Adipocyte (in vitro differentiated cells): ENCODE results near the gene BCL11B.

Source experiments
- DNase-seq: peaks from one replicate; pipeline ENCODE4 v3.0.0-alpha.2; 2015; ENCODE audit warnings: low read depth
- H3K27me3 ChIP-seq: replicated peaks from 2 replicates; pipeline ENCODE4 v1.7.0; 2013; ENCODE audit warnings: mild to moderate bottlenecking, low read length, moderate library complexity; ENCODE audit not compliant: control insufficient read depth, insufficient read depth
- H3K36me3 ChIP-seq: 2 replicates; pipeline ENCODE4 v1.7.0; 2013; ENCODE audit warnings: low read length, mild to moderate bottlenecking, moderate library complexity; ENCODE audit not compliant: control insufficient read depth, insufficient read depth, severe bottlenecking
- H3K4me1 ChIP-seq: 2 replicates; pipeline ENCODE4 v1.7.0; 2013; ENCODE audit warnings: mild to moderate bottlenecking, low read length, moderate library complexity; ENCODE audit not compliant: control insufficient read depth, insufficient read depth
- H3K4me3 ChIP-seq: 2 replicates; pipeline ENCODE4 v1.7.0; 2013; ENCODE audit warnings: mild to moderate bottlenecking, low read length, moderate library complexity
- H3K9ac ChIP-seq: 2 replicates; pipeline ENCODE4 v1.7.0; 2013; ENCODE audit warnings: mild to moderate bottlenecking, low read length, moderate library complexity
- H3K9me3 ChIP-seq: 2 replicates; pipeline ENCODE4 v1.7.0; 2013; ENCODE audit warnings: mild to moderate bottlenecking, low read length, moderate library complexity; ENCODE audit not compliant: control insufficient read depth

BCL11B gene

DNA sequence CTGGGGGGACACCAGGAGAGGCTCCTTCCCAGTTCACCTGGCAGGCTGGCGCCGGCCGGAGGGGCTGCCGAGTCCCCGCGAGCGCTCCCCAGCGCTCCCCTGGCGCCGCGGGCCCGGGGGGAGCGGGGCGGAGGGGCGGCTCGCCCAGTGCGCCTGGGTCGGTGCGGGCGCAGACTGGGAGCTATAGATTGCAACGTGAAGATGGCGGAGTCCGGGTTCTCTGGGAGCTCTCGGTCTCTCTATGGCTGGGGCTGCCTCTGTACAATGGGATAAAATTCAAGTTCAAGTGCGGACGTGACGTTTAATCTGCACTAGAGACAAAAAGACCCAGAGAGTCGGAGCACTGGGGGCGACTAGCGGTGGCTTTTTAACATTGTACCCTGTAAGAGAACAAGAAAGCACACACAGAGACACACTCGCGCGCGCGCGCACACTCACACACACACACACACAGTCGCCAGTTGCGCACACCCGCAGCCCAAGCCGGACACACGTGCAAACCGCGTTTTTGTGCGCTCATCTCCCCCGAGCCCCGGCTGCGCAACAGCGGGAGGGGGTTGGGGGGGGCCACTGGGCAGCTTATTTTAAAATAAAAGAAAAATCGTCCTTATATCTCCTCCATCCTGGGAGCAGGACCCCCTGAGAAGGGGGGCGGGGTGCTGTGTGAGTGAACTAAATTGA, at the start of gene BCL11B:
TSS of gene BCL11B (minus strand) at position 247 of the 681 bp plus-strand sequence. CDS start 979 bp downstream, outside the sequence.
- Histone ChIP-seq H3K9ac (no peak within 1 kb of the TSS), H3K9me3 (no peaks in the 10 kb centered on the region)
- peak; percentile 85 for DNase-seq

GRCh38 chr14:99321236-99321925, 49.4 kb upstream of the BCL11B start:
- peaks cover 8% of the 10 kb centered on the region for H3K9me3 ChIP-seq
- H3K27me3 ChIP-seq: peaks cover 19% of the 10 kb centered on the region
- H3K36me3 ChIP-seq: no peaks in the 10 kb centered on the region
- H3K9ac ChIP-seq: no peak overlapping the region
- DNase-seq: no peak
- no peak overlapping the region for H3K4me3 ChIP-seq
- H3K4me1 ChIP-seq: no peaks in the 10 kb centered on the region

More for the DNA sequence above, at the start of gene BCL11B:
- H3K4me3 ChIP-seq: peak within 1 kb of the TSS; percentile 79
- H3K4me1 ChIP-seq: peaks cover 3% of the 10 kb centered on the region
- H3K36me3 ChIP-seq: no peaks in the 10 kb centered on the region
- peaks cover 36% of the 10 kb centered on the region for H3K27me3 ChIP-seq

DNA sequence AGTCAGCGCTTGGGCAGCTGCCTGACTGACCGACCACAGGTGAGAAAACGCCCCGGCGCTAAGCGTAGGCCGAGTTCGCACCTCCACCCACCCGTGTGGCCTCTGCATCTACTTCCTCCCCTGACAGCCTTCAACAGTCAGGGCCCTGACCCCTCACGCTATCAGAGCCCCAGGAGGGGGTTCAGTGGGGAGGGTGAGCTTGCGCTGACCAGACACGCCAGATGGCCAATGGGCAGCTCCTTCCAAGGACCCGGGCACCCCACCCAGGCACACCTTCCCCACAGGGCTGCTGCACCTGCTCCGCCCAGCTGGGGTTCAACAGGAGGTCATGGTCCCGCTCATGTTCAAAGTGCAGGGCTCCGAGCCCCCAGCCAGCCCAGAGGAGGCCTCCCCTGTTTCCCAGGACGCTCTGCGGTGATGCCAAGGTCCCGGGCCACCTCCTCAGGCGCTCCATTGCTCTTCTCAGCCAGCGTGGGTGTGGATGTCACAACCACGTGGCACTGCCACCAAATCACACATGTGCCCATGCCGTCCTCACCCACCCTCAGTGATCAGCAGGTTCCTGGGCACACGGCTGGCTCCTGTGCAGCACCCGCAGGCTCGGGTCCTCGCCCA, 48.7 kb upstream of the BCL11B start:
- Histone ChIP-seq H3K4me1 (no peaks in the 10 kb centered on the region), H3K4me3 (no peak overlapping the region), H3K9ac (no peak overlapping the region), H3K36me3 (no peaks in the 10 kb centered on the region), H3K9me3 (peaks cover 4% of the 10 kb centered on the region), H3K27me3 (peaks cover 13% of the 10 kb centered on the region)
- DNase-seq: no peak

GRCh38 chr14:99320105-99320572, 48.1 kb upstream of the BCL11B start:
- peaks cover 9% of the 10 kb centered on the region for H3K27me3 ChIP-seq
- H3K36me3 ChIP-seq: no peaks in the 10 kb centered on the region
- DNase-seq: peak; percentile 19
- H3K4me3 ChIP-seq: no peak overlapping the region
- no peak overlapping the region for H3K9ac ChIP-seq
- no peaks in the 10 kb centered on the region for H3K4me1 ChIP-seq
- H3K9me3 ChIP-seq: no peaks in the 10 kb centered on the region

DNA sequence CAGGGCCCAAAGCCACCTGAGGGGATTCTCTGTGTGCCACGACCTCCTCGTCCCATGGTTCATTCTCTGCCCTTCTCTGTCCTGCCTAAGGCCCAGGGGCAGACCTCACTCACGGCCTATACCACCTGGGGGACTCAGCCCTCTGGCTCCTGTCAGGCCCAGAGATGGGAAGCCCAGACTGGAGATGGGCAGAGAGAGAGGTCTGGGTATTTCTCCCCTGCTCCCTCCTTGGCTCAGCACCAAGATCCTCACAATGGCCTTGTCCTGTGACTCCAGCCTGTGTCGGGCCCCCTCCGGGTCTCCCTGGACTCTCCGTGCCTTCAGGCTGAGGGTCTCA, 46.9 kb upstream of the BCL11B start:
- Histone ChIP-seq H3K27me3 (peaks cover 19% of the 10 kb centered on the region), H3K36me3 (no peaks in the 10 kb centered on the region), H3K9me3 (no peaks in the 10 kb centered on the region), H3K4me3 (no peak overlapping the region), H3K4me1 (no peaks in the 10 kb centered on the region), H3K9ac (no peak overlapping the region)
- no peak for DNase-seq

DNA sequence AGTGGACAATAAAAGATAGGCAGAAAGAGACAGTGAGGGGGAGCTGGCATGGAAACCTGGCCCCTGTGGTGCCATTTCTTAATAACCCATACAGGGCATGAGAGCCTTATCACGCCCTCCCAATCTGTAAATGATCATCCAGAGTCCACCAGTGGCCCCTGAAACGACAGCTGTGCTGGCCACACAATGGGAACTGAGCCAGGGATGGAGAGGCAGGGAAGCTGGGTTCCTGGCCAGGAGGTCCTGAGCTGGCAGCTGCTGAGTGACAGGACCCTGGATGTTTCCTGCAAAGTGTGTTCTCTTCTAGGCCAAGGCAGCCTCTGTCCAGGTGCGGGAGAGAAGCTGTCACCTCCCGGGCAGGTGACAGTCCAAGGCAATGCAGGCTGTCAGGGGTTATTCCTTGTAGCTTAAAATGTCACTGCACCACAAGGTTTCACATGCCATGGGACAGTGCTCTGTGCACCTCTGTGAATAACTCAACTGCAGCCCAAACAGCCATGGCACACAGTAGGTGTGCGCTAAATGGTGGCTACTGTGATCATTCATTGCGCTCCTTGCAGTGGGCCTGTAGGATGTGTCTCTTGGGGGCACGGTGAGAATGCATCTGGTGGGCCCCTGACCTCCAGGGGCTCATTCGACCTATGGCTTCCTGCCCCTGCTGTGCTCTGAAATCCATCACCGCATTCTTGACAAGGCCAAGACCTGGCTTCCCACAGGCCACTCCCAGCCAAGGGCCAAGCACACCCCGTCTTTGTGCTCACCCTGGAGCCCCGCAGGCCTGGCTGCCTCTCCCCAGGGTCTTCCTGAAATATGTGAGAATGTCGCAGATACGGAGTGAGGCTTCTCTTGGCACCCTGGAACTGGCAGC, 46.3 kb upstream of the BCL11B start:
- no peak for DNase-seq
- peaks cover 18% of the 10 kb centered on the region for H3K27me3 ChIP-seq
- no peak overlapping the region for H3K4me3 ChIP-seq
- no peaks in the 10 kb centered on the region for H3K36me3 ChIP-seq
- no peaks in the 10 kb centered on the region for H3K9me3 ChIP-seq
- H3K9ac ChIP-seq: no peak overlapping the region
- H3K4me1 ChIP-seq: no peaks in the 10 kb centered on the region

DNA sequence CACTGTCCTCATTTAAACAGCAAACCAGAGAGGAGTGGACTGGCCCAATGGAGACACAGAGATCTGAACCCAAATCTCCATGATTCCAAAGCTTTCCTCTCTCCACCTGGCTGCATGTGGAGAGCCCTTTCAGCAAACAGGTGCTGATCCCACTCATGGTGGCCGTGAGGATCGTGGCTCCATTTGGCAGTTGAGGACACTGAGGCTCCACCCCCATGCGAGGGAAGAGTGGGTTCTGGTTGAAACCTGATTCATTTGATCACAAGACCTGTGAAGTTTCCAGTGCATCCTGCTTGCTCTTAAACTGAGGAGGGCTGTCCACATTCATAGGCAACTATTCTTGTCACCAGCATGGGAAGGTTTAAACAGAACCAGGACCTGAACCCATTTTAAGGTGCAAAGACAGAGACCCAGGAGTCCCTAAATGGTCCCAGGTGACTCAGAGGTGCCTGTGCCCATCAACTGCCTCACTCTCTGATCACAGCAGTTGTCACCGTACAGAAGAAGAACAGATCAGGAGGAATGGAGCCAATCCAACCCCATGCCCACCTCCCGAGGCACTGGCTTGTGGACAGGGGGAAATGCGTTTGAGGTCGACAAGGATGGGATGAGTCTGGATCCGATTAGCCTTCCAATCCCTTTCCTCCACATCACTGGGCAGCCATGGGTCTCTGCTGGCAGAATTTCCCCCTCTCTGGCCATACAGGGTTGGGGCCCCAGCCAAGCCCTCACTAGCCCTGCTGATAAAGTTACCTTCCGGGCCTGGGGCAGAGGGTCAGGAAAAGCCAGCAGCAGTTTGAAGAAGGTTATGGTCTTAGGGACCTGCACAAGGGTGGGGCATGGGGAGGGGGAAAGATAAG, 45.5 kb upstream of the BCL11B start:
- Histone ChIP-seq H3K4me3 (no peak overlapping the region), H3K9me3 (no peaks in the 10 kb centered on the region), H3K4me1 (no peaks in the 10 kb centered on the region), H3K27me3 (peaks cover 15% of the 10 kb centered on the region), H3K9ac (no peak overlapping the region), H3K36me3 (no peaks in the 10 kb centered on the region)
- DNase-seq: no peak

DNA sequence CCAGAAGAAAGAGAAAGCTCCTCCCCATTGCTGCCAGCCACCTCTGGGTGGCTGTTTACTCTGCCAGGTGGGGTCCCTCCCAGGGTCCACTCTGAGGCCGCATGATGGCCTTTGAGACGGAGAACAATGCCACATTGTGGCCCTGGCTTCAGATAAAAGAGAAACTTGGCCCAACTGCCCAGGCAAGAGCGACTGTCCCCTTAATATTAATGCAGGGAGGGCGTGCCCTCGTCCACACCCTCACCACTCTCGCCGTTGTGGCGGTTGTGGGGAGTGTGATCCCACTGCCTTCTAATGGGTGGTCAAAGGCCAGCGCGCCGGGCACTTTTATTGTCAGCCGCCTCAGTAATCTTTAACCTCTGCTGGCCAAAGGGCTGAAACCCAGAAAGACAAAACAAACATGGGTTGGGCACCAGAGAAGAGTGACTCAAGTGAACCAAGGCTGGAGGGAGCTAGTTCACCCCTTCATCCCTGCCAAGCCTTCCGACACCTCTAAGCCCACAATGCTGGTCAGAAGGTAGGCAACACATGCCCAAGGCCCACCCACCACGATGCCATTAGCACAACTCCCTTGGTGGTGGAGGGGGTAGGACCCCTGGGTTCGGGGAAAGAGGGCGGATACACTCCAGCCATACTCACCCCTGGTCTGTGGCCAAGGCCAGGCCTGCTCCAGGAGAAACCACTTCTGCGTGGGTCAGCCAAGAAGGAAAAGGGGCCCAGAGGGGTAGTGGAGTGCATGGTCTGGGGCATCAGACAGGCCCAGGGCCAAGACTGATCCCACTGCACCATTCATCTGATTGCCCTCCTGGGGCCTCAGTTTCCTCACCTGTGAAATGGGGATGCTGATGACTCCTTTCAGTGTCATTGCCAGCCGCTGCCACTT, 44.5 kb upstream of the BCL11B start:
- Histone ChIP-seq H3K27me3 (peaks cover 15% of the 10 kb centered on the region), H3K4me1 (no peaks in the 10 kb centered on the region)

DNA sequence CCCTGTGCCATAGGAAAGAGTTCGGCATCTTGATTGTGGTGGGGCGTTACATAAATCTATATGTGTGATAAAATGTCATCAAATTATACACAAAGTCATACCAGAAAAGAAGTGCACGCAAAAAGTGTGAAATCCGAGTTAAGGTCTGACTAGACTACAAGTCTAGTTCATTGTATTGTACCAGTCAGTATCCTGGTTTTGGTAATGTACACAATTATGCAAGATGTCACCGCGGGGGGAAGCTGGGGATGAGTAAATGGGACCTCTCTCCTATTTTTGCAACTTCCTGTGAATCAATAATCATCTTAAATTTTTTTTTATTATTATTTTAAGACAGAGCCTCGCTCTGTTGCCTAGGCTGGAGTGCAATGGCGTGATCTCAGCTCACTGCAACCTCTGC, 43.2 kb upstream of the BCL11B start:
- H3K4me1 ChIP-seq: no peaks in the 10 kb centered on the region
- no peaks in the 10 kb centered on the region for H3K36me3 ChIP-seq
- peaks cover 15% of the 10 kb centered on the region for H3K27me3 ChIP-seq
- H3K4me3 ChIP-seq: no peak overlapping the region
- no peak overlapping the region for H3K9ac ChIP-seq
- DNase-seq: no peak
- H3K9me3 ChIP-seq: peaks cover 8% of the 10 kb centered on the region

More for the DNA sequence above, 44.5 kb upstream of the BCL11B start:
- no peak for DNase-seq
- no peaks in the 10 kb centered on the region for H3K36me3 ChIP-seq
- H3K9ac ChIP-seq: no peak overlapping the region
- no peak overlapping the region for H3K4me3 ChIP-seq
- H3K9me3 ChIP-seq: no peaks in the 10 kb centered on the region

DNA sequence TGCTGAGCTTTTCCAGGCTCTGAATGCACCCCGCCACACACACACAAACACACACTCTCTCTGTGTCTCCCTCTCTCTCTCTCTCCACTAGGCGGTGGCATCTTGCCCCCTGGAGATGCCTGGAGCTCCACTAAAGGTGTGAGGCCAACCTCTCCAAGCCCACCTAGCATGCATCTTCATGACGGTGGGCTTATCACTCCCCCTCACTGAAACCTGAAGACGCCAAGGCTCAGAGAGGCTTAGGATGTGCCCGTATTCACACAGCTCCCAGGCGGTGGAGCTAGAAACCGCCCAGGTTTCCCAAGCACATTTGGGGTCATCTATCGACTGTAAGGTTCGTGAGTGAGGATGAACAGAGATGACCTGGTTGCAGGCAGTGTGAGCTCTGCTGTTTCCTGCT, 42.6 kb upstream of the BCL11B start:
- Histone ChIP-seq H3K27me3 (peaks cover 15% of the 10 kb centered on the region), H3K36me3 (no peaks in the 10 kb centered on the region), H3K4me3 (no peak overlapping the region), H3K4me1 (no peaks in the 10 kb centered on the region), H3K9me3 (peaks cover 9% of the 10 kb centered on the region), H3K9ac (no peak overlapping the region)
- no peak for DNase-seq
